Measurements from ENCODE around the gene OR2A42. TPM values are rescaled to one million over a fixed set of nuclear protein-coding genes. Genes with fewer than 3 reads are reported as not detected.
"Not testable (repeated sequence)": the region's sequence is repeated elsewhere in the genome, so short reads cannot be mapped to it uniquely, and the experiment has no call there.

The OR2A42 gene
- total RNA-seq = not detected
- not detected for polyA plus RNA-seq (2013, experiment 1 of 2)
- not detected for polyA plus RNA-seq (2013, experiment 2 of 2)
- long read RNA-seq, experiment 1 = 0 reads
- long read RNA-seq, experiment 2 = 0 reads
- long read RNA-seq, experiment 3 = 0 reads
- long read RNA-seq, experiment 4 = 0 reads

DNA sequence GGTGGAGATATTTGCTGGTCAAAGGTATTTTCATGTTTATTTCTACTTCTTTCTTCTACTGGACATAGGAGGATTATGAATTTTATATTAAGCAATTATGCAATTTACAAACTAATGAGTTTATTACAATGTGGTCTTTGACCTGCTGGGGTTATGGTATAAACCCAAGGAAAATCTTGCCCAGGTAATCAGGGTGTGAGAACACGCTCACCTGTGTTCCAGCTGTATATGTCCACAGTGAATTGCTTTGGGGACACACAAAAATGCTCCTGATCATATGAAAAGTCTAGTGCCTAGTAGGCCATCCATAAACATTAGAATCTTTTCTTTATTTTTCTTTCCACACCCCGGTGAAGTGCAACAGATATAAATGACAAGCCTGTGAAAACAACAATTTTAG, at the start of gene OR2A42:
OR2A42 (minus strand) TSS at position 241 of the 400 bp plus-strand sequence. CDS start 6,762 bp downstream, outside the sequence.
- not testable (repeated sequence) for H3K27ac ChIP-seq (ENCODE audit: low read depth, low read length); H3K4me1 Mint-ChIP-seq; H3K27me3 Mint-ChIP-seq (ENCODE audit: insufficient read depth); DNase-seq; H3K36me3 ChIP-seq (ENCODE audit: control insufficient read depth, insufficient read depth, low read length); H3K4me1 ChIP-seq (ENCODE audit: control insufficient read depth, insufficient read depth, low read length); H3K4me3 ChIP-seq (ENCODE audit: low read length); H3K27me3 ChIP-seq (ENCODE audit: control insufficient read depth, insufficient read depth, low read length, poor library complexity, severe bottlenecking); H3K4me3 Mint-ChIP-seq; H3K9ac ChIP-seq (ENCODE audit: extremely low read depth, low read length, poor library complexity, severe bottlenecking); H3K9me3 Mint-ChIP-seq; H3K27ac Mint-ChIP-seq; H3K9me3 ChIP-seq (ENCODE audit: control insufficient read depth, low read length); H3K36me3 Mint-ChIP-seq (ENCODE audit: low read depth)
- WGBS, 2 experiments (ENCODE audit: insufficient coverage in 1 of 2, insufficient read length in 1 of 2) = 92% methylated on average over 1 of the region's 2 CpGs; no CpG with 5 or more reads in 1 of the 2 experiments

- H3K4me3 Mint-ChIP-seq; H3K9ac ChIP-seq (ENCODE audit: extremely low read depth, low read length, poor library complexity, severe bottlenecking); H3K27me3 Mint-ChIP-seq (ENCODE audit: insufficient read depth); H3K27ac ChIP-seq (ENCODE audit: low read depth, low read length); H3K4me1 ChIP-seq (ENCODE audit: control insufficient read depth, insufficient read depth, low read length); H3K4me1 Mint-ChIP-seq; H3K9me3 ChIP-seq (ENCODE audit: control insufficient read depth, low read length); H3K36me3 Mint-ChIP-seq (ENCODE audit: low read depth); DNase-seq; H3K9me3 Mint-ChIP-seq; H3K27me3 ChIP-seq (ENCODE audit: control insufficient read depth, insufficient read depth, low read length, poor library complexity, severe bottlenecking); H3K27ac Mint-ChIP-seq; H3K36me3 ChIP-seq (ENCODE audit: control insufficient read depth, insufficient read depth, low read length); H3K4me3 ChIP-seq (ENCODE audit: low read length): not testable (repeated sequence)
- WGBS, 2 experiments (ENCODE audit: insufficient coverage in 1 of 2, insufficient read length in 1 of 2) = no CpG with 5 or more reads among the region's 3 CpGs
Measured at GRCh38 chr7:144287171-144287784, 47.9 kb upstream of the OR2A42 start.

DNA sequence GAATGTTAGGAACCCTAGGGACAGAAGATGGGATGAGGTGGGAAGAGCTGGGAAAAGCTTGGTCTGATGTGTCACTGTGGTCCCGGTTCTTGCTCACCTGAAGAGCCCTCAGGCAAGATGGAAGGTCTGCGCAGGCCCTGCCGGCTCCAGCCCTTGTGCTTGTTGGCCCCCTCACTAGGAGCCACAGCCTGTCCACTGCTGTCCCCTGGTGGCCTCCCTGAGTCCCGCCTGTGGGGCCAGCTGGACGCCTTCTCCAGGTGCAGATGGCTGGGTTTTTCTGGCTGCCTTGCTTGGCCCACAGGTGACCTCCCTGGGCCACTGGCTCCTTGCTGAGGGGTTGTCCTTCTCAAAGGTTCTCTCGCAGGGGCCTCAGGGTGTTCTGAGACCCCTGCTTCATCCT, 44.3 kb upstream of the OR2A42 start:
- not testable (repeated sequence) for H3K4me3 ChIP-seq (ENCODE audit: low read length); H3K9ac ChIP-seq (ENCODE audit: extremely low read depth, low read length, poor library complexity, severe bottlenecking); H3K9me3 ChIP-seq (ENCODE audit: control insufficient read depth, low read length); H3K36me3 Mint-ChIP-seq (ENCODE audit: low read depth); H3K9me3 Mint-ChIP-seq; DNase-seq; H3K27ac ChIP-seq (ENCODE audit: low read depth, low read length); H3K4me3 Mint-ChIP-seq; H3K27me3 Mint-ChIP-seq (ENCODE audit: insufficient read depth); H3K4me1 Mint-ChIP-seq; H3K36me3 ChIP-seq (ENCODE audit: control insufficient read depth, insufficient read depth, low read length); H3K27ac Mint-ChIP-seq; H3K27me3 ChIP-seq (ENCODE audit: control insufficient read depth, insufficient read depth, low read length, poor library complexity, severe bottlenecking); H3K4me1 ChIP-seq (ENCODE audit: control insufficient read depth, insufficient read depth, low read length)
- WGBS, 2 experiments (ENCODE audit: insufficient coverage in 1 of 2, insufficient read length in 1 of 2) = no CpG with 5 or more reads among the region's 6 CpGs

DNA sequence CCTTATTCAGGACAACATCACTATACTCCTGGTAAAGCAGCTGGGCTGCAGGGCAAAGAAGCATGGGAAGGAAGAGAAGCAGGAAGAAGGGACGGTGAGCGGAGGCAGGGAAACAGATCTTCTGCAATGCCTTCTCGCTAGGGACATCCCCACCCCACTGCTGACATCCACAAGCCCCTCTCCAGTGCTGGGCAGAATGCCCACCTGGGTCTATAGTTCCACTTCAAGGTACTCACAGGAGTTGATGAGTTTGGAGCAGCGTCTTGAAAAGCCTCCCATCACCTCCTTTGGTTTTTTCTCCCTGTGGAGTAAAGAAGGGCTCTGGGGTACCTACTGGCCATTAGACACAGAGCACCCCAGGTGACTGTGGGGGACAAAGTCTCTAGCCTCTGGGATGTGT, 43.1 kb upstream of the OR2A42 start:
- not testable (repeated sequence) for H3K36me3 Mint-ChIP-seq (ENCODE audit: low read depth); H3K4me3 Mint-ChIP-seq; DNase-seq; H3K4me1 ChIP-seq (ENCODE audit: control insufficient read depth, insufficient read depth, low read length); H3K27me3 Mint-ChIP-seq (ENCODE audit: insufficient read depth); H3K27ac ChIP-seq (ENCODE audit: low read depth, low read length); H3K9me3 Mint-ChIP-seq; H3K4me1 Mint-ChIP-seq; H3K9ac ChIP-seq (ENCODE audit: extremely low read depth, low read length, poor library complexity, severe bottlenecking); H3K27me3 ChIP-seq (ENCODE audit: control insufficient read depth, insufficient read depth, low read length, poor library complexity, severe bottlenecking); H3K9me3 ChIP-seq (ENCODE audit: control insufficient read depth, low read length); H3K36me3 ChIP-seq (ENCODE audit: control insufficient read depth, insufficient read depth, low read length); H3K4me3 ChIP-seq (ENCODE audit: low read length); H3K27ac Mint-ChIP-seq
- 81% methylated on average over 2 of the region's 4 CpGs; no CpG with 5 or more reads in 1 of the 2 experiments for WGBS, 2 experiments (ENCODE audit: insufficient coverage in 1 of 2, insufficient read length in 1 of 2)

GRCh38 chr7:144281981-144282380, 42.6 kb upstream of the OR2A42 start:
- H3K27ac Mint-ChIP-seq; H3K36me3 ChIP-seq (ENCODE audit: control insufficient read depth, insufficient read depth, low read length); H3K4me1 Mint-ChIP-seq; H3K9me3 ChIP-seq (ENCODE audit: control insufficient read depth, low read length); H3K9me3 Mint-ChIP-seq; H3K9ac ChIP-seq (ENCODE audit: extremely low read depth, low read length, poor library complexity, severe bottlenecking); H3K27ac ChIP-seq (ENCODE audit: low read depth, low read length); H3K4me3 Mint-ChIP-seq; H3K4me1 ChIP-seq (ENCODE audit: control insufficient read depth, insufficient read depth, low read length); H3K4me3 ChIP-seq (ENCODE audit: low read length); H3K36me3 Mint-ChIP-seq (ENCODE audit: low read depth); H3K27me3 Mint-ChIP-seq (ENCODE audit: insufficient read depth); H3K27me3 ChIP-seq (ENCODE audit: control insufficient read depth, insufficient read depth, low read length, poor library complexity, severe bottlenecking); DNase-seq: not testable (repeated sequence)
- WGBS, 2 experiments (ENCODE audit: insufficient coverage in 1 of 2, insufficient read length in 1 of 2) = no CpG with 5 or more reads among the region's 8 CpGs

DNA sequence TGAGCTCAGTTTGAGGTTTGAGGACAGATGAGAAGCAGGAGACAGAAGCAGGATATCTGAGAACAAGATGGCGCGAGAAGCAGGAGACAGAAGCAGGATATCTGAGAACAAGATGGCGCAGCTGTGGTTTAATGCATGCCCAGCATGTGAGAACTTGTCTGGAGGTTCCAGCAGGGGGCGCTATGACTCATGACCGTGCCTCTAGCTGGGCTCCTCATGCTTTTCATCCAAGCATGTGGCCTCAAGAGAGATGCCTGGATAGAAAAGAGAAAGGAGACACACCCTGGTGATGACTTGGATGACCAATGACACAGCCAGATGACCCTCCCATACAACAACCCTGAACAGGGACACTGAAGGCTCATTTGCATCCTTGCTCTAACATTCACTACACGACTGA, 40.6 kb upstream of the OR2A42 start:
- not testable (repeated sequence) for H3K36me3 ChIP-seq (ENCODE audit: control insufficient read depth, insufficient read depth, low read length); H3K9me3 Mint-ChIP-seq; H3K4me1 ChIP-seq (ENCODE audit: control insufficient read depth, insufficient read depth, low read length); H3K4me1 Mint-ChIP-seq; H3K27ac Mint-ChIP-seq; H3K36me3 Mint-ChIP-seq (ENCODE audit: low read depth); H3K4me3 Mint-ChIP-seq; H3K27me3 ChIP-seq (ENCODE audit: control insufficient read depth, insufficient read depth, low read length, poor library complexity, severe bottlenecking); H3K27me3 Mint-ChIP-seq (ENCODE audit: insufficient read depth); H3K4me3 ChIP-seq (ENCODE audit: low read length); H3K27ac ChIP-seq (ENCODE audit: low read depth, low read length); H3K9ac ChIP-seq (ENCODE audit: extremely low read depth, low read length, poor library complexity, severe bottlenecking); DNase-seq; H3K9me3 ChIP-seq (ENCODE audit: control insufficient read depth, low read length)
- 100% methylated on average over 2 of the region's 6 CpGs; no CpG with 5 or more reads in 1 of the 2 experiments for WGBS, 2 experiments (ENCODE audit: insufficient coverage in 1 of 2, insufficient read length in 1 of 2)

DNA sequence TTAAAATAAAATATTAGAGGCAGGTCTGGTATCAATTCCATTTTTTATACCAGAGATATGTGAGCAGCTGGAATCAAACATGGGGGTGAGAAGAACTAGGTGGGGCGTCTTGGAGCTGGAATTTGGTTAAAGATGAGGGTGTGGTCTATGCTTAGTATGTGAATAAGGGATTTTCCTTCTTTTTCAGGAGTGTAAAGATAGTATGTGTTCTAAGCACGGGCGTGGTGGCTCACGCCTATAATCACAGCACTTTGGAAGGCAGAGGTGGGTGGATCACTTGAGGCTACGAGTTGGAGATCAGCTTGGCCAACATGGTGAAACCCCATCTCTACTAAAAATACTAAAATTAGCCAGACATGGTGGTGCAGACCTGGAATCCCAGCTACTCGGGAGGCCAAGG, 35.9 kb upstream of the OR2A42 start:
- H3K36me3 Mint-ChIP-seq (ENCODE audit: low read depth); H3K4me3 Mint-ChIP-seq; H3K9me3 Mint-ChIP-seq; H3K4me1 Mint-ChIP-seq; H3K36me3 ChIP-seq (ENCODE audit: control insufficient read depth, insufficient read depth, low read length); H3K9me3 ChIP-seq (ENCODE audit: control insufficient read depth, low read length); H3K9ac ChIP-seq (ENCODE audit: extremely low read depth, low read length, poor library complexity, severe bottlenecking); H3K4me1 ChIP-seq (ENCODE audit: control insufficient read depth, insufficient read depth, low read length); H3K27me3 Mint-ChIP-seq (ENCODE audit: insufficient read depth); H3K27ac Mint-ChIP-seq; H3K4me3 ChIP-seq (ENCODE audit: low read length); H3K27me3 ChIP-seq (ENCODE audit: control insufficient read depth, insufficient read depth, low read length, poor library complexity, severe bottlenecking); DNase-seq; H3K27ac ChIP-seq (ENCODE audit: low read depth, low read length): not testable (repeated sequence)
- 82% methylated on average over 3 of the region's 6 CpGs; no CpG with 5 or more reads in 1 of the 2 experiments for WGBS, 2 experiments (ENCODE audit: insufficient coverage in 1 of 2, insufficient read length in 1 of 2)

Data from endodermal cell (in vitro differentiated cells).